GM18861 (cell line): ENCODE measurements around the gene ISG20.

Source experiments
- ATAC-seq: cut with Tn5 transposase; IDR thresholded peaks from one replicate; pipeline ENCODE4 v1.9.1; 2021; ENCODE audit not compliant: unreplicated experiment

Gene ISG20

GRCh38 chr15:88684345-88684744 lies 45.5 kb downstream of the ISG20 start:
- no peak for ATAC-seq

GRCh38 chr15:88686166-88686565 lies 47.4 kb downstream of the ISG20 start:
- ATAC-seq: no peak

GRCh38 chr15:88688394-88688933 lies 49.6 kb downstream of the ISG20 start:
- no peak for ATAC-seq

GRCh38 chr15:88690331-88690730 lies 51.5 kb downstream of the ISG20 start:
- no peak for ATAC-seq

GRCh38 chr15:88693191-88693590 lies 54.4 kb downstream of the ISG20 start:
- ATAC-seq: no peak

- ATAC-seq: no peak
These were observed 56.3 kb downstream of the ISG20 start for GRCh38 chr15:88695101-88695500.

- ATAC-seq: no peak
These were observed 57.0 kb downstream of the ISG20 start for GRCh38 chr15:88695691-88696251.

- no peak for ATAC-seq
These were observed 57.4 kb downstream of the ISG20 start for GRCh38 chr15:88696254-88696653.

- ATAC-seq: no peak
These were observed 58.5 kb downstream of the ISG20 start for GRCh38 chr15:88697276-88697675.

- ATAC-seq: no peak
These were observed 61.0 kb downstream of the ISG20 start for GRCh38 chr15:88699861-88700260.

- ATAC-seq: no peak
These were observed 61.9 kb downstream of the ISG20 start for GRCh38 chr15:88700716-88701115.

GRCh38 chr15:88701561-88702095 lies 62.8 kb downstream of the ISG20 start:
- ATAC-seq: no peak

- ATAC-seq: no peak
These were observed 64.2 kb downstream of the ISG20 start for GRCh38 chr15:88702983-88703382.

GRCh38 chr15:88703533-88703932 lies 64.7 kb downstream of the ISG20 start:
- ATAC-seq: no peak

- ATAC-seq: no peak
These were observed 66.3 kb downstream of the ISG20 start for GRCh38 chr15:88704791-88705768.

- ATAC-seq: no peak
These were observed 67.0 kb downstream of the ISG20 start for GRCh38 chr15:88705769-88706165.
